Measurements from ENCODE around the gene NRG3. TPM values are rescaled to one million over a fixed set of nuclear protein-coding genes. Genes with fewer than 3 reads are reported as not detected.

Gene NRG3
- total and polyA plus RNA-seq, 2 of the 8 experiments (the other 6 are each of a cell fraction or from before 2014, with no cell fraction given) = 4.2 to 5.0 TPM

GRCh38 chr10:82934429-82934828 lies 1059.4 kb downstream of the NRG3 start:
- Histone ChIP-seq H4K20me1 (replicated peaks in 1 of 2; ENCODE audit: control insufficient read depth in 1 of 2, insufficient read depth in 2 of 2, low read length in 2 of 2) (no peaks in the 10 kb centered on the region), H3K23me2 (ENCODE audit: low read depth, low read length) (no peaks in the 10 kb centered on the region; the same call in 1 of the 2 replicates), H2BK5ac (ENCODE audit: low read depth, low read length) (no peak overlapping the region), H2AK5ac (ENCODE audit: low read depth, low read length) (no peak overlapping the region), H3K4me1 (replicated peaks in 1 of 4; ENCODE audit: control insufficient read depth in 3 of 4, insufficient read depth in 4 of 4, low read length in 3 of 4) (no peaks in the 10 kb centered on the region), H3K9me3 (ENCODE audit: insufficient read depth in 2 of 2, low read depth in 1 of 2, low read length in 1 of 2) (no peaks in the 10 kb centered on the region), H3K23ac (ENCODE audit: insufficient read length) (no peak overlapping the region), H3K4me3 (ENCODE audit: extremely low read depth in 1 of 4, insufficient read depth in 2 of 4, low read depth in 3 of 4, low read length in 4 of 4) (no peak overlapping the region), H4K91ac (replicated peaks; ENCODE audit: insufficient read length, low read length) (no peak overlapping the region), H4K8ac (ENCODE audit: extremely low read depth, insufficient read depth, low read length) (no peak overlapping the region), H2BK20ac (ENCODE audit: low read length) (no peak overlapping the region), H3K4me2 (ENCODE audit: insufficient read depth in 1 of 2, low read depth in 2 of 2, low read length in 2 of 2) (no peak overlapping the region), H3K56ac (replicated peaks; ENCODE audit: insufficient read length, low read depth, low read length) (no peak overlapping the region), H3K27me3 (replicated peaks in 1 of 4; ENCODE audit: control insufficient read depth in 3 of 4, extremely low read depth in 1 of 4, insufficient read depth in 3 of 4, low read length in 3 of 4) (no peaks in the 10 kb centered on the region), H3K36me3 (ENCODE audit: control insufficient read depth in 2 of 4, insufficient read depth in 4 of 4, low read length in 3 of 4) (no peaks in the 10 kb centered on the region), H2BK15ac (ENCODE audit: low read length) (no peak overlapping the region), H3K18ac (ENCODE audit: extremely low read depth, low read length) (no peak overlapping the region), H3K9ac (replicated peaks in 1 of 4; ENCODE audit: extremely low read depth in 1 of 4, low read depth in 3 of 4, low read length in 3 of 4) (no peak overlapping the region), H3K4ac (replicated peaks; ENCODE audit: insufficient read length, low read depth, low read length) (no peak overlapping the region), H3K14ac (ENCODE audit: insufficient read length) (no peak overlapping the region), H2AFZ (ENCODE audit: low read length) (no peak overlapping the region), H3K79me1 (ENCODE audit: low read depth, low read length) (no peaks in the 10 kb centered on the region), H3K79me2 (ENCODE audit: control insufficient read depth in 1 of 2, insufficient read depth in 2 of 2, low read length in 2 of 2) (no peaks in the 10 kb centered on the region), H4K5ac (ENCODE audit: insufficient read length, low read depth, low read length) (no peak overlapping the region), H3K27ac (ENCODE audit: low read depth, low read length) (no peak overlapping the region), H2BK12ac (ENCODE audit: low read depth, low read length) (no peak overlapping the region), H2BK120ac (replicated peaks; ENCODE audit: low read depth, low read length) (no peak overlapping the region)
- WGBS, 2 experiments (ENCODE audit: extremely low coverage in 1 of 2, insufficient coverage in 1 of 2, insufficient read length in 1 of 2, insufficient replicate concordance in 2 of 2, low coverage in 1 of 2, low lambda C conversion rate in 2 of 2, missing lambda C conversion rate in 1 of 2) = 71% methylated on average over 2 of the region's 2 CpGs; no CpG with 5 or more reads in 1 of the 2 experiments
- CTCF ChIA-PET (ENCODE audit: partially characterized antibody) = interaction anchor here (1.0 to 1.3 kb wide), 3 partner anchors 9 to 20 kb away, joined by 3 to 5 read pairs (median 4); no protein-coding TSS in a partner anchor
- DNase-seq (ENCODE audit: low read depth in 1 of 2, low spot score in 2 of 2) (no peak), FAIRE-seq (no peak)
- POLR2A ChIA-PET (ENCODE audit: partially characterized antibody) = no interaction called here
- TF ChIP-seq TAF7 (optimal IDR thresholded peaks at IDR 0.05; ENCODE audit: borderline replicate concordance, low read depth, low read length) (no peak), SP1 (IDR thresholded peaks at IDR 0.05; ENCODE audit: low read depth, low read length) (no peak), PHF8 (conservative IDR thresholded peaks at IDR 0.05; ENCODE audit: low read depth, low read length) (no peak), RAD21 (IDR thresholded peaks at IDR 0.05 in 1 of 2, conservative IDR thresholded peaks at IDR 0.05 in 1 of 2; ENCODE audit: low read depth in 2 of 2, low read length in 2 of 2) (peak; percentile 59 to 67), JUN (IDR thresholded peaks at IDR 0.05; ENCODE audit: low read depth, low read length) (no peak), GTF2F1 (IDR thresholded peaks at IDR 0.05; ENCODE audit: borderline replicate concordance, low read depth, low read length) (no peak), ATF2 (IDR thresholded peaks at IDR 0.05; ENCODE audit: low read length) (no peak), CTCF (IDR thresholded peaks at IDR 0.05; ENCODE audit: control extremely low read depth in 1 of 3, insufficient read depth in 1 of 3, low read depth in 1 of 3, low read length in 3 of 3) (peak in 2 of 3 experiments; percentile 27 to 54; a peak in 2 of 4 replicates)
